ENCODE data around the gene ROBO2.

- TF ChIP-seq CTCF (IDR thresholded peaks at IDR 0.05; ENCODE audit: low read length) (no peak), EZH2 (IDR thresholded peaks at IDR 0.05; ENCODE audit: borderline replicate concordance, low read length) (no peak)
Observed at GRCh38 chr3:77342688-77343087, 302.8 kb downstream of the ROBO2 start.
